Right renal pelvis (tissue), 4 donors: ENCODE data around the gene ZNF106. TPM values are rescaled to one million over a fixed set of nuclear protein-coding genes. Genes with fewer than 3 reads are reported as not detected.

Experiments used
- DNase-seq, 4 donors: peaks; one replicate each; pipeline ENCODE4 v3.0.0-alpha.2; 2013; ENCODE audit warnings: low read depth in 4 of 4, low spot score in 3 of 4, missing footprints in 1 of 4
- polyA plus RNA-seq, 4 donors: library from polyadenylated mRNA; unstranded; fragments of 120-200 nt; gene quantifications; one replicate each; pipeline ENCODE4 v1.2.1, GENCODE V29; 2013; ENCODE audit not compliant: insufficient read length in 4 of 4

ZNF106 gene
- polyA plus RNA-seq, 4 donors = 41.9 to 52.5 (median 47.7) TPM

DNA sequence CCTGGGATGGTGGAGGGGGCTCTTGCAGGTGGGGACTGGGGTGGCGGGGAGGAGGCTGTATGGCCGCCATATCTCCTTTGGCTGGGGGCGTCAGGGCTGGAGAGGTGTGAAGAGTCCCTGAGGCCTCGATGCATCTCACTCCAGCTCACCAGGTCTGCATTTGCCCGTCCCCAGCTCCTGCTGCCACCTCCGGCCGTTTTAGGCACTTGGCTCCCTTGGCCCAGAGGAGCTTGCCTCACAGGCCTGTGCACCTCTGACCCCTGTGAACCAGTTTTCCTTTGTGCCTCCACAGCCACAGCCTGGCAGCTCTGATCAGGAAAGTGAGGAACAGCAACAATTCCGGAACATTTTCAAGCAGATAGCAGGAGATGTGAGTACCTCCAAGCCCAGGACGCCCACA is 81.9 kb downstream of the ZNF106 start:
- DNase-seq = no peak

DNA sequence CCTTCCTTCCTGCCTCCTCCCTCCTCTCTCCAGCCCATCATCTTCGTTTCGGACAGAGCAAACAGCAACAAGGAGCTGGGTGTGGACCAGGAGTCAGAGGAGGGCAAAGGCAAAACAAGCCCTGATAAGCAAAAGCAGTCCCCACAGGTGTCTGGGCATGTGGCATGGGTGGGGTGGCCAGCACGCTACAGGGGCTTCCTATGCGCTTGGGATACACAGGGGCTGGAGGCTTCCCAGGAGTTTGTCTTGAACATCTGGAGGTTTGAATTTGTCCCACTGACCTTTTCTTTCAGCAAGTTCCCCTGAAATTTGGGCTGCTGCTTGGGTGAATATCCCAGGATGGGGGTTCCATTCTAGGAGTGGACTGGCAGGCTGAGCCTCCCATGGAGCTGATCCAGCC is 82.8 kb downstream of the ZNF106 start:
- DNase-seq = no peak

DNA sequence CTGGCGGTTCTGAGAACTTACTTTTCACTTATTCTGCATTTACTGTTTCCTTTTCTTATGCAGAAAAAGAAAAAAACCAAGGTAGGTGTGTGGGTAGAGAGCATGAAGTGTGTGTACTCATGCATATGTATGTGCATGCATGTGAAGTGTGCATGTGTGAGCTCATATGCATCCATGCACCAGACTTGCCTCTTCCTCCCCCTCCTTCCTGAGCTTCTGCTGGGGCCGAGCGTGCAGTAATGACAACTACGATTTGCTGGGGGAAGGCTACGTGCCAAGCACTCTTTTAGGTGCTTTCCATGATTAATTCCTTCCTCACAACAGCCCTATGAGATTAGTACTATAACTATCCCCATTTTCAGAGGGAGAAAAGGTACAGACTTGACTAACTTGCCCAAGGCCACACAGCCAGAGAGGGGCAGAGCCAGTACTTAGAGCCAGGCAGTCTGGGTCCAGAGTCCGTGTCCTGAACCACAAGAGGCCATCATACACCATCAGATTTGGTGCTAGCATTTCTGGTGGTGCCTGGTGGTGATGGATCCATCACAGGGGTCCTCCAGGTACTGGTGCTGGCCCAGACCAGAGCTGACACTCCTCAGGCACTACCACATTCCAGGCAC is 85.0 kb downstream of the ZNF106 start:
- no peak for DNase-seq

DNA sequence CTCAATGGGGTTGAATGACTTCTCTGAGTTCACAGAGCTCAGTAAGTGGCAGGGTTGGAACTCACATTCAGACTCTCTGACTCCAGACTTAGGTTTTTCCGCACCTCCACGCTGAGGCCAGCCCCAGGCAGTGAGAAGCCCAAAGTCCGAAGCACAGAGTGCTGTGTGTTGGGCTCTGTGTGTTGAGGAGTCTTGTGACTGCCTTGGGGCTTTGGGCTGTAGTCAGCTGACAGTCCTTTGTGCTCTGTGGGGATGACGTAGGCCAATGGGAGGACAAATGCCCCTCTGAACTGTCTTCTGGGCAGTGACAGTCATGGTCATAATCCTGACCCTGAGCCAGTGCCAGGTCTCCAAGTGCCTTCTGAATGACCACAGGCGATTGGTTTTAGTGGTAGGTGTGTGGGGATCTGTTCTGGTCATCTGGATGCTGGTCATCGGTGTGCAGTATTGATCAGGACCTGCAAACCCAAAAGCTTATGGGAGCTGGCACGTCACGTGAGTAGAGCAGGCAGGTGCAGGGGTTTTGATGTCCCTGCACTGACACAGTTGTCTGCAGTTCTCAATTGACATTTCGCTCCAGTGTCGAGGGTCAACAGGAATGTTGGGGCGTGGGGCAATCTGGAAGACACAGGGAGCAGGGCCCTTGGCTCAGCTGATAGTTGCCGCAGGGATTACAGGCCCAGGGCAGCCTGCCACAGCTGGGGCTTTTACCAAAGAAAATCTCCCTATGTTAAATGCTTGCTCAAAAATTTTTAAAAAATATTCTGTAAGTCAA is 86.3 kb downstream of the ZNF106 start:
- DNase-seq = no peak

DNA sequence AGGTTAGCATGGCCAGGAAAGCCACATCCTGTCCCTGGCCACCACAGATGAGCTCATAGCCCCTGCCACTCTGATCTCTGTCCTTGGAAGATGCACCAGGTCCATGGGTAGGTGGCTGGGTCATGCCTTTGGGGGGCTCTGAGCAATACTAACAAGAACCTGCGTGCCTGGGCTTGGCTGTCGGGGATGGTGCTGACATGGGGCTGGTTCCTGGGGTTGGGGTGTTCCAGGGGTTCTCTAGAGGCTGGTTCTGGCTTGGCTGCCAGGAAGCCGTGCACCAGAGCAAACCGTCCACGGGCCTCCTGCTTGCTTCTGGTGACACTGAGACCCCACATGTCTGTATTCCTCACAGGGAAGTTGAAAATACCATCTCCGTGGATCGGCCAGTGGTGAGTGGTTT is 87.6 kb downstream of the ZNF106 start:
- DNase-seq = no peak

DNA sequence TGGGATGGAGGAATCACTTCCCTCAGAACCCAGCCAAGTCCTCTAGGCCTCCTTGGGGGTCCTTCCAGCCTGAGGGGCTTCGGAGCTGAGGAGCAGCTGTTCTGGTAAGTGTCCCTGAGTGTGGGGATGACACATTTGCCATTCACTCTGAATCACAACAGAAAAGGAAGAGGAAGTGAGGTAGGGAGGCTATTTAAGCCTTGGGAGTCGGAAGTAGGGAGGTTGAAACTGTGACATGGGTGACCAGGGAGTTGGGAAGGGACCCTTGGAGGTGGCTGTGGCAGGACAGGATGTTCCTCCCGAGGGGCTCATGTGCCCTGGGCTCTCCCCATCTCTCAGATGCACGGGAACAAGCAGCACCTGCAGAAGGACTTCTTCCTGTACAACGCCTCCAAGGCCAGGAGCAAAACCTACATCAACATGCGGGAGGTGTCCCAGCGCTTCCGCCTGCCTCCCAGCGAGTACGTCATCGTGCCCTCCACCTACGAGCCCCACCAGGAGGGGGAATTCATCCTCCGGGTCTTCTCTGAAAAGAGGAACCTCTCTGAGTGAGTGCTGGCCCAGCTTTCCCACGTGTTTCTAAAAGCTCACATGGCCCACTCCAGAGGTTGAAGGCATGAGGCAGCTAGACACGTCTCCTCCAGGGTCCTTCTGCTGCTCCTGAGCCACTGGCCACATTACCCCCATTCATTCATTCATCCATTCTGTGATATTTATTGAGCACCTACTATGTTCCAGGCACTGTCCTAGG is 88.3 kb downstream of the ZNF106 start:
- no peak for DNase-seq

DNA sequence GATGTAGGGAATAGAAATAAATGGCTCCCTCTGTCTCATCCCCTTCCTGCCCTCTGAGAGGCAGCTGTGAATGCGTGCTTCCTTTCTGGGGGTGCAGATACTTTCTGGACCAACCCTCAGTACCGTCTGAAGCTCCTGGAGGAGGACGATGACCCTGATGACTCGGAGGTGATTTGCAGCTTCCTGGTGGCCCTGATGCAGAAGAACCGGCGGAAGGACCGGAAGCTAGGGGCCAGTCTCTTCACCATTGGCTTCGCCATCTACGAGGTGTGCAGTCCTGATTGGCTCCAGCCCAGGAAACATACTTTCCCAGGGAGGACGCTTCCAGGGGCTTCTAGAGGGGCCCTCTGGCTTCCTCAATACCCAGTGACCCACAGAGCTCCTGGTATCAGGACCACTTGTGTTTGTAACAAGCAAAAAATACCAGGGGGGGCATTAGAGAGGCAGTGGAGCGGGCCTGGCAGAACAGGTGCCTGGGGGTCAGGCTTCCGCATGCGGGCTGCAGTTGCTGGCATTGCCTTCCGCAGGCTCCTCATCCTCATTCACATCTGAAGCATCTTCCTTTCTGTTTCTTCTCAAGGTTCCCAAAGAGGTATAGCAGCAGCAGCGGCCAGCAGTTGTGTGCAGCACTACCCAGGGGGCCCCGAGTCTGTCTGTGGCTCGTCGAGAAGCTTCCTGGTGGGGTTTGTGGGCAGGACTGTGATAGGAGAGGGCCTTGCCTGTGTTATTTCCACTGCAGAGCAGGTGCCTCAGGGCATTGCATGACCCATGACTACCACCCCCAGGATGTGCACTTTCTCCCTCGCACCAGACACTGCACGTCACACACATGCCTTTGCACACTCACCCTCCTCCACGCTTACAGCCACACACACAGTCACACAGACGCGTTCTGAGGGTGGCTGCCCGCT is 89.1 kb downstream of the ZNF106 start:
- DNase-seq = no peak

DNA sequence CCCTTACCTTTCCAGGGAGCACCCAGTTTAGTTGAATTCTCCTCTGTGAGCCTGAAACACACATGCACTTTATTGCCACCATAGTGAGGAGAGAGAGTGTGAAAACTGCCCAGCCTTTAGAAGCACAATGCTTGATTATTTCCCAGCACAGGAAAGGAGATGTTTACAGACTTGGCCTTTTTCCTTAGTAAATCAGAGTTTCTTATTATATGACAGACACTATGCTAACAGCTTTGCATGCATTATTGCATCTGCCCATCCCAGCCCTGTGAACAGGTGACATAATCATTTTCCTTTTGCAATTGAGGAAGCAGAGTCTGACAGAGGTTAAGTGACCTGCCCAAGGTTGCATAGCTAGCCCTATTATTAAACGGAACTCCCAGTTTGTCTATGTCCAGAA is 95.1 kb downstream of the ZNF106 start:
- no peak for DNase-seq

DNA sequence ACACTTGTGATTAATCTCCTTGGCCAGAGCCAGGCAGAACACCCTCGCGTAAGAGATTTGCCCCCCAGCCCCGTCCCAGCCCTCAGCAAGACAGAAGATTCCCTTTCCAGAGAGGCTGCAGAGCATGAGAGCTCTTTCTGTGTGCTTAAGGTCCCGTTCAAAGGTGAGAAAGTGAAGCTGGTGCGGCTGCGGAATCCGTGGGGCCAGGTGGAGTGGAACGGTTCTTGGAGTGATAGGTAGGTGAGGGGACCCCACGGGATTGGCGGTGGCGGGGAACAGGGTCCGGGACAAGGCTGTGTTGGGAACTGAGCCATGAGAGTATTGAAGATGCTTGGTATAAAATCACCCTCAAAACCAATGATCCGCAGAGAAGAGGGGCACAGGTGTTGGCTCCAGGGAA is 96.8 kb downstream of the ZNF106 start:
- no peak for DNase-seq

DNA sequence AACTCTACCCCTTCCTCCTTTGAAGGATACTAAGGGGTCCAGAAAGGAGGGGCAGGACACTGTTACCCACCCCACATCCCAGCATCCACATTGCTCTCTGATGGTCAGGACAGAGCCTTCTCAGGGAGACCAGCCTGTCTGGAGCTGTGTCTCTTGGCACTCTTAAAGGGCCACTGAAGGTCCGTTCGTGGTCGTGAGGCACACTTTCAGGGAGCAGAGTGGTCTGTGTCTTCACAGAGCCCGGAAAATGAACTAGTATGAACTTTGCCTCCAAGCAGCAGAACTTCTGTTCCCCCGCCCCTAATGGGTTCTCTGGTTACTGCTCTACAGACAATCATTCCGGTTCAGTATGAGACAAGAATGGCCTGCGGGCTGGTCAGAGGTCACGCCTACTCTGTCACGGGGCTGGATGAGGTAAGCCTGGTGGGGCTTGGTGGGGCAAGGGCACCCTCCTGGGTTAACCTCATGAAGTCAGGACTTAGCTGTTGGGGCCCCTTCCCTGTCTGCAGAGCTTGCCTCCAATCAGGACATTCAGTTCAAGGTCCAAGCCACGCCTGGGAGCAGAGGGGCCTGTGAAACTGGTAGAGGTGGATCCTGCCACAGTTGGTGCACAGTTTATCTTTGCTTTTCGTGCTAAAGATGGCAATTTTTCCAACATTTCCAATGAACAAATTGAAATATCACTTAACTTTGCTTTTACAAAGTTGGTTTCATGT is 98.5 kb downstream of the ZNF106 start:
- DNase-seq = no peak

DNA sequence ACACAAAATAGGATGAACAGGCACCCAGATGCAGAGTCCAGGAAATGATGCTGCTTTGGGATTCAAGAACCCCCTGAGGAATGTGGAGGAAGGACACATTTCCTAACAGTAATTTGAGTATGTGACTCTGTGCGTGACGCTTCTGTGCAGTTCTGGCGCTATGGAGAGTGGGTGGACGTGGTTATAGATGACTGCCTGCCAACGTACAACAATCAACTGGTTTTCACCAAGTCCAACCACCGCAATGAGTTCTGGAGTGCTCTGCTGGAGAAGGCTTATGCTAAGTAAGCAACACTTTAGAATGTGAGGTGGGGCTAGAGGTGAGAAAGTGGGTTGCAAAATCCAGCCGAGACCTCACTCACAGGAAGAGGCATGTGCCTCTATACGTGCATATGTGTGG is 103.3 kb downstream of the ZNF106 start:
- DNase-seq = no peak

DNA sequence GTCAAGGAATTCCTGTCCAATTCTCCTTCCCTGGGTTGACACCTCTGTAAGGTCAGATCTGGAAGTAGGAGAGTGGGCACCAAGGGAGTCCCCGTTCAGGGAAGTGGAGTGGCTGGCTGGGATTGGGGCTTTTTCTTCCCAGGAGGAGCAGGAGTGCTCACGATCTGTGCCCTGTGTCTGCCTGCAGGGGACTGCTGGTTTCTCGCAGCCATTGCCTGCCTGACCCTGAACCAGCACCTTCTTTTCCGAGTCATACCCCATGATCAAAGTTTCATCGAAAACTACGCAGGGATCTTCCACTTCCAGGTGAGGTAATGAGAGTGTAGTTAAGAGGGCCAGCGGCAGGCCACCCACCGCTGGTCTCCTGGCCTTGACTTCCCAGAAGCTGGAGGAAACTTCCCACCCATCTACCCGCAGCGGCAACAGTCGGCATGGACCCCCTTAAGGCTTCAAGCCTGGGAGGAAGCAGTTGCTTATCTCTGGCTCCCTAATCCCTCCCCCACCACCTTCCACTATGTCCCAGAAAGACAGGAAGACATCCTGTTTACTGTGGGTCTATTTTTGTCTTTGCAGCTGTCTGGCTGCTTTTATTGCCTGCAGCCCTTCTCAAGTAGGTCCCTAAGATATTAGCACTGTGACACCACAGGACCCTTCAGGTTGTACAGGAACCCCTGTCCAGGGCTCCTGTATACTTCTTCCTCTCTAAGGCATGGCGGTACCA is 104.8 kb downstream of the ZNF106 start:
- DNase-seq = no peak

DNA sequence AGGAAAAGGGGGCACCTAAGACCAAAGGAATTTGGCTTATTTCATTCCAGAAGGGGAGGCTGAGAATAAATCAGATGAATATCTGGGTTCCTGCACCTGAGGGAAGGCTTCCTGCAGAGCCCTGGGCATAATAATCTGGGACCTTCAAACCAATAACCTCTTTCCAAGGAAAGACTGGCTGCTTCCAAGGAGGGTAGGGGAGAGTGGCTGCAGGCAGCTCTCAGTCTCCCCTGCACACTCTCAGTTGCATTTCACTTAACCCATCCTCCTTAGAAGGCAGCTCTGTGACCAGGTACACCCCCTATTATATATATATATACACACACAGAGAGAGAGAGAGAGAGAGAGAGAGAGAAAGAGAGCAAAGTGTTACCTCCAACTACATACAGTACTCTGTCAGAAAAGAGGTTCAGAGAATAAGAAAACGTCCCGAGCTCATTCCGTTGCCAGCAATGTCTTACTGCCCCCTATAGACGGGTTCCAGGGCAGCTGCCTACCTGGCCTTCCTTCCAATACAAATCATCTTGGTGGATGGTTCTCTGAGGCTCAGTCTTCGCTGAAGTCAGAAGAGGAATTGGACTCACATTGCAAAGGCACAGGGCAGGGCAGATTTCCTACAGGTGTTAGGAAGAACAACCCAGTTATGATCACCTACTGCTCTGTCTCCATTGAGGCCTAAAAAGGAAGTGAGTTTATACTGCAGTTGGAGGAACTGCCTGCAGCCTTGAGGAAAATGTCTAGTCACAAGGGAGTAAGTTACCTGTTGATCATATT is 105.5 kb downstream of the ZNF106 start:
- no peak for DNase-seq

DNA sequence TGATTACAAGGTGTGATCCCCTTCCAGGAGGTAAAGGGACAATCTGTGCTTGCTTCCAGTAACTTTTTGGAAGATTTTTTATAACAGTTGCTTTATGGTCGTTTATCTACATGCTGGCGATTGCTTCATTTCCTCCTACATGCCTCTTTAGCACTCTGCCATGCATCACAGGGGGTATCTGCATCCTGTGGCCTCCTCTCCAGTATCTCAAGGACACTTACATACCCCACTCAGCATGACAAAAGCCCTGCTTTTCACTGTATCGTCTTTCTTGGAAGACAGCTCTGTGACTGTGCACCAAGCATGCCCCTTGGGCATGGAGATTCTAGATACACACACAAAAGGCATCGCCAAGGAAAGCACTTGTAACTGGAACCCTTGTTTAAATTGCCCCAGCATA is 106.3 kb downstream of the ZNF106 start:
- DNase-seq = no peak

DNA sequence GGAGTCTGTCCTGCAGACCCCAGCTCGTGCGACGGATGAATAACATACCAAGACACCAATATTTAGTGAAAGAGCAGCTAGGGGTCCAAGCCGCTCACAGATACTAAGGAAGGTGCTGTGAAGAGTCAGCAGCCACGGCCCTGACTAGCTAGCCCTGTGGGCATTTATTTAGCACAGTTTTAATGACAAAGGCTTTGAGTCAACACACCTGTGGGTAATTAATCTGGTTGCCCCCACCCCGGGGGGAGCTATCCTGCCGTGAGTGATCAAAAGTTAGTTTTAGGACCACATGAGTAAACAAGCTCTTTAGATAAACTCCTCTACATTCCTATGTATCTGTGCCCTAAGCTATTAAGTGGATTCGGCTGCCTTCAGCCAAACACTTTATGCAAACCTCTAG is 112.9 kb downstream of the ZNF106 start:
- DNase-seq = no peak

DNA sequence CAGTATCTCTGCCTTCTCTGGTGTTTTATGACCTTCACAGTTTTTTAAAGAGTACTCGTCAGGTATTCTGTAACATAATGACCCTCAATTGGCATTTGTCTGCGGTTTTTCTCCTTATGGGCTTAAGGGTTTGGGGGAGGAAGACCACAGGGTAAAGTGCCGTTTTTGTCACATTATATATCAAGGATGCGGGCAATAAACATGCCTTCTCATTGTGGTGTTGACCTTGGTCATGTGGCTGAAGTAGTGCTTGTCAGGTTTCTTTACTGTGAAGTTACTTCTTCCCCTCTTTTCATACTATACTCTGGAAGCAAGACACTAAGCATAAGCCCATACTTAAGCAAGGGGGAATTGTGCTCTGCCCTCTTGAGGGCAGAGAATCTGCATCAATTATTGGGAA is 115.0 kb downstream of the ZNF106 start:
- DNase-seq = no peak

DNA sequence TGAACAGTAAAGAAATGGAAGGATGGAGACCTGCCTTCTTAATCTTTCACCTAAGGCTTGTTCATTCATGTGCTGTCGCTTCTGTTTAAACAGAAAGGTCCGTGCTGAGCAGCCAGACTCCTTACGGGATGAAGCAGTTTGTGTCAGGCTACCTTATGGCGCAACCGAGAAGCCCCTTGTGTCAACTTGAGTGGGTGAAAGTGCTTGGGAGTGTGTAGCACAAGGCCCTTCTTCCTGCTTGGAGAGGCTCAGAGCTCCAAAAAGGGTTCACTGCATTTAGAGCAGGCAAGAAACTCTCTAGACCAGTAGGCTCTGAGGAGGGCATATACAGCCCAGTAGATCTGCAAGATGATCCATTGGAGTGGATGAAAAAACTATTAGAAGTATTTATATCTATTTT is 115.7 kb downstream of the ZNF106 start:
- no peak for DNase-seq

DNA sequence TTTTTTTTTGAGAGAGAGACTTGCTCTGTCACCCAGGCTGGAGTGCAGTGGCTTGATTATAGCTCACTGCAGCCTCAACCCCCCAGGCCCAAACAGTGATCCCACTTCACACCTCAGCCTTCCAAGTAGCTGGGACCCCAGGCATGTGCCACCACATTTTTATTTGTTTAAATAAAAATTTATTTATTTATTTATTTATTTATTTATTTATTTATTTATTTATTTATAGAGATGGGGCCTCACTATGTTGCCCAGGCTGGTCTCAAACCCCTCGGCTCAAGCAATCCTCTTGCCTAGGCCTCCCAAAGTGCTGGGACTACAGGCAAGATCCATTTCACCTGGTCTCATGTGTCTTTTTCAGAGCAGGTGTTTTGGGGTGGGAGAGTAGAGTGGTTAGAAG is 116.1 kb downstream of the ZNF106 start:
- DNase-seq = no peak

DNA sequence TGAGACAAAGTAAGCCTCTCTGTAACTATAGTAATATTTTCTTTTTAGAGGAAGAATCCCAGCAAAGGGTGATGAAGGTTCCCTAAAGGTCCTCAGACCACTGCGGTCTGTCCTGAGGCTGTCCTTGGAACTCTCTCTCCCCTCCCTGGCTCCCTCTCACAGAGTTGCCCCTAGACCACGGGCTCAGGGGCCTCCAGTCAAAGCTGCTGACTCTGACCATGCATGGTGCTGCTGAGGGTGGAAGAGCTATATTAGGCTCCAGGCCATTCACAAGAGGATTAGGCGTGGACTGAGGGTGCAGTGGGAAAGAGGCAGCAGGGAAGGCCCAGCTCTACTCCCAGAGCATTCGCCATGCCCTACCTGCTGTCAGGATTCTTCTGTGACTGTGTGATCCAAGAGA is 117.0 kb downstream of the ZNF106 start:
- DNase-seq = no peak
